ENCODE measurements around the gene RASGEF1B. TPM values are rescaled to one million over a fixed set of nuclear protein-coding genes. Genes with fewer than 3 reads are reported as not detected.
"Not testable (repeated sequence)": the region's sequence is repeated elsewhere in the genome, so short reads cannot be mapped to it uniquely, and the experiment has no call there.

Gene RASGEF1B
- total RNA-seq, 4 donors from 2014 or later: 15.4 to 45.4 (median 28.0) TPM

DNA sequence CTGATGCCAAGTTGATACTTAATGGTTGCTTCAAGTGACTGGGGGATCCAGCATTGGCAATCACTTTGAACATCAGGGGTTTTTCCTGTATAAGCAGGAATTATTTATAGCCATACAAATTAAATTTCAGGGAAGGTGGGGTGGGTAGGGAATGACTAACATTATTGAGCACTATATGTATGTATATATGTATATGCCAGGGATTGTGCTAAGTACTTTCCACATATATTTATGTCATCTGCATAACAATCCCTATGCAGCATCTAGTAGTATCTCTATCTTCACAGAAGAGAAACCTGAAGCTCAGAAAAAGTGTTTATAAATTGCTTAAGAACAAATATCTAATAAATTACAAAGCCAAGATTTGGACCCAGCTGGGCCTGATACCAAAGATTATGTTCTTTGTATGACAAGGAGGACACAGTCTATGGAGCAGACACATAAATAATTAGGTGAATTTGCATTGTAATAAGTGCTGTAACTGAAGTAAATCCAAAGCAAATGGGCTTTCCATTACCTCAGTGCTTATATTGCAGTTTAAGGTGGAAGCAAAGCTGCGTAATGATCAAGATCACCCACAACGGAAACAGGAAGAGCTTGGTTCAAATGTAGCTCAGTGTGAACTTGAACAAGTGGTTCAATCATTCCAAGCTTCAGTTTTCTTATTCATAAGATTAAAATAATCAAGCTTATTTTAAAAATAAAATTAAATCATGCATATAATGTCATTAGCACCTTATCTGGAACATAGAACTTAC, 18.9 kb upstream of the RASGEF1B start:
- no peak for DNase-seq
- Histone ChIP-seq H3K4me3 (no peak overlapping the region), H3K36me3 (no peaks in the 10 kb centered on the region), H3K9me3 (no peaks in the 10 kb centered on the region), H3K4me1 (peaks cover 0 to 30% (median 5%) of the 10 kb centered on the region in 4 donors), H3K27ac (peak overlapping the region in 1 of 4 donors; percentile 3), H3K27me3 (no peaks in the 10 kb centered on the region)
- TF ChIP-seq, protein P1, sequence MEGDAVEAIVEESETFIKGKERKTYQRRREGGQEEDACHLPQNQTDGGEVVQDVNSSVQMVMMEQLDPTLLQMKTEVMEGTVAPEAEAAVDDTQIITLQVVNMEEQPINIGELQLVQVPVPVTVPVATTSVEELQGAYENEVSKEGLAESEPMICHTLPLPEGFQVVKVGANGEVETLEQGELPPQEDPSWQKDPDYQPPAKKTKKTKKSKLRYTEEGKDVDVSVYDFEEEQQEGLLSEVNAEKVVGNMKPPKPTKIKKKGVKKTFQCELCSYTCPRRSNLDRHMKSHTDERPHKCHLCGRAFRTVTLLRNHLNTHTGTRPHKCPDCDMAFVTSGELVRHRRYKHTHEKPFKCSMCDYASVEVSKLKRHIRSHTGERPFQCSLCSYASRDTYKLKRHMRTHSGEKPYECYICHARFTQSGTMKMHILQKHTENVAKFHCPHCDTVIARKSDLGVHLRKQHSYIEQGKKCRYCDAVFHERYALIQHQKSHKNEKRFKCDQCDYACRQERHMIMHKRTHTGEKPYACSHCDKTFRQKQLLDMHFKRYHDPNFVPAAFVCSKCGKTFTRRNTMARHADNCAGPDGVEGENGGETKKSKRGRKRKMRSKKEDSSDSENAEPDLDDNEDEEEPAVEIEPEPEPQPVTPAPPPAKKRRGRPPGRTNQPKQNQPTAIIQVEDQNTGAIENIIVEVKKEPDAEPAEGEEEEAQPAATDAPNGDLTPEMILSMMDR (IDR thresholded peaks at IDR 0.05): no peak
- TF ChIP-seq POLR2A (IDR thresholded peaks at IDR 0.05): no peak

DNA sequence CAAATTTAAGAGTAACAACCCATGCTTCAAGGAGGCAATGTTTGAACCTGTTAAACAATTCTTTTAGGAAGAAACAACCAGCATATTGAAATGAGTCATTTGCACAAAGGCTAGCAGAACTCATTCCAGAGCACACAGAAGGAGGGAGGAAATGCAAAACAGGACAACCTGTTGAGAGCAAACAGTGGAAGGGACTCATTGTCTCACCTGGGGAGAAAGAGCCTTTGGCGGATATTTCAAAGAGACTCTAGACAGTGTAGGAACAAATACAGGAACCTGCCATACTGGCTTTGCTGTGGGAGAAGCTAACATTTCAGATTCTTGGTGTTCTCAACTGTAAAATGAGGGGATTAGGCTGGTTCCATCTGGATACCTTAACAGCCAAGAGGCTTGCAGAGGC, 14.8 kb upstream of the RASGEF1B start:
- DNase-seq: no peak
- TF ChIP-seq, protein P1 (IDR thresholded peaks at IDR 0.05): no peak
- no peak for TF ChIP-seq POLR2A (IDR thresholded peaks at IDR 0.05)
- Histone ChIP-seq H3K27me3 (no peaks in the 10 kb centered on the region), H3K27ac (no peak overlapping the region), H3K36me3 (no peaks in the 10 kb centered on the region), H3K9me3 (no peaks in the 10 kb centered on the region), H3K4me1 (peaks cover 0 to 2% (median 0%) of the 10 kb centered on the region in 4 donors), H3K4me3 (no peak overlapping the region)

DNA sequence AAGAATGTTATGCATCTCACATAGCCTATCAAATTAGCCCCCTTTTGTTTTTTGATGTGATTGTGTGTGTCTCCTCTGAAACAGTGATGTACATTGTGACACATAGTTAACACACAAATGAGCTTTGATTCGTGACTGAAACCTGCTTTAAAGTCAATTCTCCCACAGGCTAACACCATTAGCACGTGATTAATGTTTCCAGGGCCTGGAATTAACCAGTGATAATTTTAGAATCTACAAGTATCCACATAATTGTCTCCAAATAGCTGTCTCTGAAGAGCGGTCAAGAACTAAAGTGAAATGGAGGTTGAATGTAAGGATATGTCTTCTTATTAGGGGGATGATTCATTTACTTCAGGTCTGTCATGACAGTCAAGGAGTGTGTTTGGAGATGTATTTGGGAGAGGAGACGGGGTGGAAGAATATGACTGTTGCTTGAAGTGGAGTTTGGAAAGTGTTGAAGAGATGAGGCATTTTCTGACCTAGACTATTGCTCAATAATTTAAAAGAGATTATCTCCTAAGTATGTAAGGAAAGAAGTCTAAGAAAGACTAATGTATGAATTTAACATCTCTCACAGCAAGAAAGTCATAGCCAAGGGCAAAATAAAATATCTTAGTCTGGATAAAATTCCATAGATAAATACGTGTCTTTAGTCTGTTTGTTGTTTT, 13.7 kb upstream of the RASGEF1B start:
- no peak for TF ChIP-seq POLR2A (IDR thresholded peaks at IDR 0.05)
- TF ChIP-seq, protein P1 (IDR thresholded peaks at IDR 0.05): no peak
- H3K27ac ChIP-seq: no peak overlapping the region
- H3K4me1 ChIP-seq: no peaks in the 10 kb centered on the region
- no peaks in the 10 kb centered on the region for H3K27me3 ChIP-seq
- no peak overlapping the region for H3K4me3 ChIP-seq
- H3K36me3 ChIP-seq: no peaks in the 10 kb centered on the region
- H3K9me3 ChIP-seq: no peaks in the 10 kb centered on the region
- DNase-seq: no peak

GRCh38 chr4:81482326-81482725, 10.6 kb upstream of the RASGEF1B start:
- no peak for DNase-seq
- Histone ChIP-seq H3K36me3 (no peaks in the 10 kb centered on the region), H3K9me3 (no peaks in the 10 kb centered on the region), H3K4me1 (no peaks in the 10 kb centered on the region), H3K4me3 (no peak overlapping the region), H3K27ac (no peak overlapping the region), H3K27me3 (no peaks in the 10 kb centered on the region)
- TF ChIP-seq, protein P1 (IDR thresholded peaks at IDR 0.05): no peak
- no peak for TF ChIP-seq POLR2A (IDR thresholded peaks at IDR 0.05)

- no peak for DNase-seq
- TF ChIP-seq POLR2A (IDR thresholded peaks at IDR 0.05): no peak
- TF ChIP-seq, protein P1 (IDR thresholded peaks at IDR 0.05): no peak
- Histone ChIP-seq H3K4me3 (no peak overlapping the region), H3K9me3 (no peaks in the 10 kb centered on the region), H3K27ac (no peak overlapping the region), H3K27me3 (no peaks in the 10 kb centered on the region), H3K36me3 (no peaks in the 10 kb centered on the region), H3K4me1 (no peaks in the 10 kb centered on the region)
Observed at GRCh38 chr4:81481151-81481550, 9.4 kb upstream of the RASGEF1B start.

DNA sequence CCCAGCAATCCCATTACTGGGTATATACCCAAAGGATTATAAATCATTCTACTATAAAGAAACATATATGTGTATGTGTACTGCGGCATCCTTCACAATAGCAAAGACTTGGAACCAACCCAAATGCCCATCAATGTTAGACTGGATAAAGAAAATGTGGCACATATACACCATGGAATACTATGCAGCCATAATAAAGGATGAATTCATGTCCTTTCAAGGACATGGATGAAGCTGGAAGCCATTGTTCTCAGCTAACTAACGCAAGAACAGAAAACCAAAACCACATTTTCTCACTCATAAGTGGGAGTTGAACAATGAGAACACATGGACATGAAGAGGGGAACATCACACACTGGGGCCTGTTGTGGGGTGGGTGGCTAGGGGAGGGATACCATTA, 7.9 kb upstream of the RASGEF1B start:
- not testable (repeated sequence) for H3K9me3 ChIP-seq, H3K4me1 ChIP-seq, H3K36me3 ChIP-seq, DNase-seq, H3K27me3 ChIP-seq, H3K4me3 ChIP-seq, H3K27ac ChIP-seq

GRCh38 chr4:81473331-81474265, 1.9 kb upstream of the RASGEF1B start:
- H3K4me3 ChIP-seq, H3K9me3 ChIP-seq, H3K27me3 ChIP-seq, H3K36me3 ChIP-seq: not testable (repeated sequence)
- H3K4me1 ChIP-seq: peaks cover 0 to 18% (median 4%) of the 10 kb centered on the region in 4 donors
- peak overlapping the region in 1 of 4 donors; percentile 98 for H3K27ac ChIP-seq
- DNase-seq: peak in 1 of 3 donors; percentile 32
